ENCODE data around the gene LDLRAD3. TPM values are rescaled to one million over a fixed set of nuclear protein-coding genes. Genes with fewer than 3 reads are reported as not detected.

LDLRAD3 gene
- total RNA-seq, 1 experiment from 2014 or later = 55.7 TPM

GRCh38 chr11:36148701-36149100 lies 204.8 kb downstream of the LDLRAD3 start:
- POLR2A ChIA-PET = interaction anchor here (1.0 kb wide), 1 partner anchor 529 kb away, joined by 3 read pairs; no protein-coding TSS in a partner anchor
- Mint-ChIP-seq H3K27ac (ENCODE audit: low read depth, unreplicated experiment) (peak overlapping the region; percentile 82), H3K9me3 (ENCODE audit: unreplicated experiment) (no peaks in the 10 kb centered on the region), H3K36me3 (ENCODE audit: insufficient read depth, unreplicated experiment) (peaks cover 16% of the 10 kb centered on the region), H3K4me3 (ENCODE audit: unreplicated experiment) (peak overlapping the region; percentile 29), H3K4me1 (ENCODE audit: insufficient read depth, unreplicated experiment) (peaks cover 41% of the 10 kb centered on the region), H3K27me3 (ENCODE audit: insufficient read depth, unreplicated experiment) (no peaks in the 10 kb centered on the region)
- CTCF ChIA-PET = interaction anchor here (0.5 to 1.2 kb wide), 8 partner anchors 16 to 326 kb away, joined by 3 to 5 read pairs (median 4); no protein-coding TSS in a partner anchor
- TF ChIP-seq, protein P1, sequence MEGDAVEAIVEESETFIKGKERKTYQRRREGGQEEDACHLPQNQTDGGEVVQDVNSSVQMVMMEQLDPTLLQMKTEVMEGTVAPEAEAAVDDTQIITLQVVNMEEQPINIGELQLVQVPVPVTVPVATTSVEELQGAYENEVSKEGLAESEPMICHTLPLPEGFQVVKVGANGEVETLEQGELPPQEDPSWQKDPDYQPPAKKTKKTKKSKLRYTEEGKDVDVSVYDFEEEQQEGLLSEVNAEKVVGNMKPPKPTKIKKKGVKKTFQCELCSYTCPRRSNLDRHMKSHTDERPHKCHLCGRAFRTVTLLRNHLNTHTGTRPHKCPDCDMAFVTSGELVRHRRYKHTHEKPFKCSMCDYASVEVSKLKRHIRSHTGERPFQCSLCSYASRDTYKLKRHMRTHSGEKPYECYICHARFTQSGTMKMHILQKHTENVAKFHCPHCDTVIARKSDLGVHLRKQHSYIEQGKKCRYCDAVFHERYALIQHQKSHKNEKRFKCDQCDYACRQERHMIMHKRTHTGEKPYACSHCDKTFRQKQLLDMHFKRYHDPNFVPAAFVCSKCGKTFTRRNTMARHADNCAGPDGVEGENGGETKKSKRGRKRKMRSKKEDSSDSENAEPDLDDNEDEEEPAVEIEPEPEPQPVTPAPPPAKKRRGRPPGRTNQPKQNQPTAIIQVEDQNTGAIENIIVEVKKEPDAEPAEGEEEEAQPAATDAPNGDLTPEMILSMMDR (IDR thresholded peaks at IDR 0.05; ENCODE audit: unreplicated experiment) = no peak
- DNase-seq (ENCODE audit: unreplicated experiment) = no peak
- no TSS peak for BruUV-seq (replicated peaks)
- intact Hi-C loops (cut with micrococcal nuclease) = loop anchor here (5.0 kb wide), 1 partner anchor 206 kb away; the partner anchor contains the start of gene LDLRAD3

GRCh38 chr11:36149538-36150242 lies 205.8 kb downstream of the LDLRAD3 start:
- Mint-ChIP-seq H3K4me3 (ENCODE audit: unreplicated experiment) (peak overlapping the region; percentile 29), H3K4me1 (ENCODE audit: insufficient read depth, unreplicated experiment) (peaks cover 42% of the 10 kb centered on the region), H3K36me3 (ENCODE audit: insufficient read depth, unreplicated experiment) (peaks cover 16% of the 10 kb centered on the region), H3K9me3 (ENCODE audit: unreplicated experiment) (no peaks in the 10 kb centered on the region), H3K27ac (ENCODE audit: low read depth, unreplicated experiment) (peak overlapping the region; percentile 82), H3K27me3 (ENCODE audit: insufficient read depth, unreplicated experiment) (no peaks in the 10 kb centered on the region)
- BruUV-seq (replicated peaks) = no TSS peak
- ChIA-PET CTCF (interaction anchor here (0.6 to 3.0 kb wide), 9 partner anchors 26 to 526 kb away, joined by 3 to 15 read pairs (median 4); no protein-coding TSS in a partner anchor), POLR2A (interaction anchor here (0.6 to 1.2 kb wide), 5 partner anchors 12 to 532 kb away, joined by 3 read pairs; no protein-coding TSS in a partner anchor)
- intact Hi-C loops (cut with micrococcal nuclease) = loop anchor here (1.0 to 5.0 kb wide), 5 partner anchors 107 to 533 kb away; partner anchors contain the start of gene LDLRAD3
- DNase-seq (ENCODE audit: unreplicated experiment) = peak; percentile 100
- TF ChIP-seq, protein P1 (IDR thresholded peaks at IDR 0.05; ENCODE audit: unreplicated experiment) = peak; percentile 80

GRCh38 chr11:36150986-36151385 lies 207.1 kb downstream of the LDLRAD3 start:
- Mint-ChIP-seq H3K4me1 (ENCODE audit: insufficient read depth, unreplicated experiment) (peaks cover 50% of the 10 kb centered on the region), H3K4me3 (ENCODE audit: unreplicated experiment) (no peak overlapping the region), H3K27me3 (ENCODE audit: insufficient read depth, unreplicated experiment) (no peaks in the 10 kb centered on the region), H3K36me3 (ENCODE audit: insufficient read depth, unreplicated experiment) (peaks cover 16% of the 10 kb centered on the region), H3K9me3 (ENCODE audit: unreplicated experiment) (no peaks in the 10 kb centered on the region), H3K27ac (ENCODE audit: low read depth, unreplicated experiment) (peak overlapping the region; percentile 82)
- POLR2A ChIA-PET = interaction anchor here (0.8 to 1.2 kb wide), 2 partner anchors 11 to 116 kb away, joined by 3 to 4 read pairs; no protein-coding TSS in a partner anchor
- no peak for DNase-seq (ENCODE audit: unreplicated experiment)
- intact Hi-C loops (cut with micrococcal nuclease) = loop anchor here (1.0 kb wide), 4 partner anchors 109 to 535 kb away; no protein-coding TSS in a partner anchor
- CTCF ChIA-PET = interaction anchor here (1.0 to 3.0 kb wide), 6 partner anchors 11 to 535 kb away, joined by 3 to 15 read pairs (median 4); no protein-coding TSS in a partner anchor
- BruUV-seq (replicated peaks) = no TSS peak
- TF ChIP-seq, protein P1 (IDR thresholded peaks at IDR 0.05; ENCODE audit: unreplicated experiment) = no peak

GRCh38 chr11:36151933-36152580 lies 208.2 kb downstream of the LDLRAD3 start:
- TF ChIP-seq, protein P1 (IDR thresholded peaks at IDR 0.05; ENCODE audit: unreplicated experiment) = no peak
- no peaks in the 10 kb centered on the region for H3K27me3 Mint-ChIP-seq (ENCODE audit: insufficient read depth, unreplicated experiment)
- BruUV-seq (replicated peaks) = no TSS peak
- no peak overlapping the region for H3K4me3 Mint-ChIP-seq (ENCODE audit: unreplicated experiment)
- peaks cover 16% of the 10 kb centered on the region for H3K36me3 Mint-ChIP-seq (ENCODE audit: insufficient read depth, unreplicated experiment)
- peak overlapping the region; percentile 82 for H3K27ac Mint-ChIP-seq (ENCODE audit: low read depth, unreplicated experiment)
- ChIA-PET CTCF (interaction anchor here (1.0 to 3.0 kb wide), 4 partner anchors 9 to 330 kb away, joined by 4 to 15 read pairs (median 6); no protein-coding TSS in a partner anchor), POLR2A (interaction anchor here (0.5 to 0.9 kb wide), 2 partner anchors 36 to 59 kb away, joined by 3 read pairs; no protein-coding TSS in a partner anchor)
- no peak for DNase-seq (ENCODE audit: unreplicated experiment)
- intact Hi-C loops (cut with micrococcal nuclease) = no loop called here
- no peaks in the 10 kb centered on the region for H3K9me3 Mint-ChIP-seq (ENCODE audit: unreplicated experiment)
- H3K4me1 Mint-ChIP-seq (ENCODE audit: insufficient read depth, unreplicated experiment) = peaks cover 53% of the 10 kb centered on the region
